HT1080 (cell line): ENCODE data around the gene LAMC3. TPM values are rescaled to one million over a fixed set of nuclear protein-coding genes. Genes with fewer than 3 reads are reported as not detected.

Experiments
- DNase-seq: peaks from one replicate; pipeline ENCODE4 v3.0.0-alpha.2; 2015; ENCODE audit warnings: low read depth
- total RNA-seq: library from RNA; depleted of rRNA; stranded (reverse); fragments of >200 nt; shearing (Covaris generic); gene quantifications from 2 replicates; pipeline ENCODE4 v1.2.3, GENCODE V29; 2014

LAMC3 gene
- total RNA-seq, 1 experiment from 2014 or later: 0.29 TPM

DNA sequence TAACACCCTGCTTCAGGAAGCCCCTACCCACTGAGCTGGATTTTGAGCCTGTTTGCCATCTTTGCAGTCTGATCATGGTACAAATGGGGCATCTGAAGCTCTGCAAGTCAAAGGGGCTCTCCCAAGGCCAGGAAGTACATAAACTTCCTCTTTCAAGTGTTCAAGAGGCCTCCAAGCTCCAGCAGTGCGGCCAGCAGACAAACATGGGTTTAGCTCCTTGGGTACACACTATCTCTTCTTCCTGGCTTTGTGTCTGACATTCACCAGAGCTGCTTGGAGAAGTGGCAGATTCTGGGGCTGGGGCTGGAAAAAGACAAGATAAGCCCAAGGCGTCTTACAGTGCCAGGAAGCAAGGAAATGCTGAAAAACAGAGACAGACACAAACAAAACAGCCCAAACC is 34.1 kb downstream of the LAMC3 start:
- no peak for DNase-seq

DNA sequence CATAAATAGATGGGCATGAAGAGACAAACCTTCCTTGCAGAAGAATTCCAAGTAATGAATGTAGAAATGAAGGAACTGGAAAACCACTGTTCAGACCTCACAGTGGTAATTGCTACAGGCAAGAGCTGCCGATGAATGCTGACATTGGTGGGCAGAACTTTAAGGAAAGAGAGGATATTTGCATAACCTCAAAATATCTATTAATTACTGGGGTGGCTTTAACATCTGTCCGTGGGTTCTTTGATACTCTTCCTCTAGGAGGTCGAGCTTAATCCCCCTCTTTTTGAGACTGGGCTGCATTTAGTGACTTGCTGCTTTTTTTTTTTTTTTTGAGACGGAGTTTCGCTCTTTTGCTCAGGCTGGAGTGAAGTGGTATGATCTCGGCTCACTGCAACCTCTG is 34.7 kb downstream of the LAMC3 start:
- DNase-seq: no peak

DNA sequence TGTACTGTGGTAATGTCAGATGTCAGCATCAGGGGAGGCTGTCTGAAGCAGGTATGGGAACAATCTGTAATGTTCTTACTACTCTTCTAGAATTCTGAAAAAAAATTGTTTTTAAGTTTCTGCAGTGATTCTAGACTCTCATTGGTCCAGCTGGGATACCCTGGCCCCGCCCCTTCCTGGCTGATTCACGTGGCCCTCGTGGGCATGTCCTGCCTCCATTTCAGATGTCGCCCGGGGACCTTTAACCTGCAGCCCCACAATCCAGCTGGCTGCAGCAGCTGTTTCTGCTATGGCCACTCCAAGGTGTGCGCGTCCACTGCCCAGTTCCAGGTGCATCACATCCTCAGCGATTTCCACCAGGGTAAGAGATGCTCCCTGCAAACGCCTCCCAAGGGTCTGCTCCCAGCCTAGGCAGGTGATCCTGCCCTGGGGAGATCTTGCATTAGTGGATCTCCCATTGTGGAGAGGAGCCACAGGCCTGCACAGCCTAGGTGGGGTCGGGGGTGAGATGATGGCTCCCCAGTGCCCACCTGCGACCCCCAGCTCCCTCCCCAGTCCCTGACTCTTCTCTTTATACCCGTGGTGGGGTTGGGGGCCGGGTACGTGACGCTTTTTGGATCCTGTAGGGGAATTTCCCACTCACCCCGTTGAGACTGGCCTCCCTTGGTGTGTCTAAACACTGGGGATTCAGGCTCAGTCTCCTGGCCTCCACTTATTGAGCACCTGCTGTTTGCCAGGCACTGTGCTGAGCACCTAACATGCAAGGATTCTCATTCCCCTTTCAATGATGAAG is 36.5 kb downstream of the LAMC3 start:
- no peak for DNase-seq

DNA sequence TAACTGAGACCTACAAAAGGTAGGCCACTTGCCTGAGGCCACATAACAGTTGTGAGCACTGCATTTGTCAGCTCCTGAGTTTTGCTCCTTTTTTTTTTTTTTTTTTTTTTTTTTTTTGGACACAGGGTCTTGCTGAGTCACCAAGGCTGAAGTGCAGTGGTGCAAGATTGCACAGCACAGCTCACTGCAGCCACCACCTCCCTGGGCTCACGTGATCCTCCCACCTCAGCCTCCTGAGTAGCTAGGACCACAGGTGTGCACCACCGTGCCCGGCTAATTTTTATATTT is 37.1 kb downstream of the LAMC3 start:
- DNase-seq: peak; percentile 37

- peak; percentile 54 for DNase-seq
Measured at GRCh38 chr9:131046581-131047202, 37.7 kb downstream of the LAMC3 start.

GRCh38 chr9:131048332-131048731 is 39.4 kb downstream of the LAMC3 start:
- no peak for DNase-seq

DNA sequence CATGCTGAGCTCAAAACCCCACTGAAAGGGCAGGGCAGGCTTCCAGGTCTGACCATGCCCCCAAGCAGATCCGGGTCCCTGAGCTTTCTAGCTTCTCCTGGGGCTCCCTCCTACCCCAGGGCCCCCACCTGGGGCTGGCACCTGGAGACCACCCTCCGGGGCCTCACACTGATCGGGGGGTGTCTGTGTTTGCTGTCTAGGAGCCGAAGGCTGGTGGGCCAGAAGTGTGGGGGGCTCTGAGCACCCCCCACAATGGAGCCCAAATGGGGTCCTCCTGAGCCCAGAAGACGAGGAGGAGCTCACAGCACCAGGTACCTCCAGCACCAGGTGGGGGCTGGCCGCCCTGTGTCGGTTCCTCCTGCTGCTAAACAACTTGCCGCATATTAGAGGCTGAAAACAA is 39.8 kb downstream of the LAMC3 start:
- DNase-seq: no peak

DNA sequence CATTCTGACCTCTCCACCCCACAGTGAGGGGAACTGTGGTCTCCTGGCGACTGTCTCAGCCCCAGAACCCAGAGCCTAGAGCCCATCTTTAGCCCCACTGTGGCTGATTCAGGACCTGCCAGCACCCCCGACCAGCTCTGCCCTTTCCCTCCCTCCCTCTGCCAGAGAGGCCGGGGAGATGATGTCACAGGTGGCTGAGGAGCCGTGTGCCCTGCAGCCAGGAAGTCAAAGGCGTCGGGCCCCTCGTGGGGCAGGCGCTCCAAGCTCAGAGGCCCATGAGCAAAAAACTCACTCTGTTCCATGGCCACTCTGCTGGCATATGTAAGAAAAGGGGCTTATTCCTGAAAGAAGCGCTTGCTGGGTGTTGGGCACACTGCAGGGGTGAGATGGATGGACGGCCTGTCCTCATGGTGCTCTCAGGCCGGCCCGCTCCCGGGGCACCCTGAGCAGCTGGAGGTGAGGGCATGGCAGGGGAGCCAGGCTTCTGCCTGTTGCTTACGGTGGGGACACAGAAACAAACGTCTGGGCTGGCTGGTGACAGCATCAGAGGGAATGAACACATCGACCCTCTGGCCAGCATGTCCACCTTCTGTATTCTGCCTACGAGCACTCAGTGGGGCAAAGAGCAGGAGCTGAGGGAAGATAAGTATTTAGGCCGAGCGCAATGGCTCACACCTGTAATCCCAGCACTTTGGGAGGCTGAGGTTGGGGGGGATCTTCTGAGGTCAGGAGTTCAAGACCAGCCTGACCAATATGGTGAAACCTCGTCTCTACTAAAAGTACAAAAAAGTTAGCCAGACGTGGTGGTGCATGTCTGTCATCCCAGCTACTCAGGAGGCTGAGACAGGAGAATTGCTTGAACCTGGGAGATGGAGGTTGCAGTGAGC is 41.1 kb downstream of the LAMC3 start:
- no peak for DNase-seq

GRCh38 chr9:131050831-131051230 is 41.9 kb downstream of the LAMC3 start:
- no peak for DNase-seq

GRCh38 chr9:131051592-131052517 is 42.9 kb downstream of the LAMC3 start:
- DNase-seq: no peak

DNA sequence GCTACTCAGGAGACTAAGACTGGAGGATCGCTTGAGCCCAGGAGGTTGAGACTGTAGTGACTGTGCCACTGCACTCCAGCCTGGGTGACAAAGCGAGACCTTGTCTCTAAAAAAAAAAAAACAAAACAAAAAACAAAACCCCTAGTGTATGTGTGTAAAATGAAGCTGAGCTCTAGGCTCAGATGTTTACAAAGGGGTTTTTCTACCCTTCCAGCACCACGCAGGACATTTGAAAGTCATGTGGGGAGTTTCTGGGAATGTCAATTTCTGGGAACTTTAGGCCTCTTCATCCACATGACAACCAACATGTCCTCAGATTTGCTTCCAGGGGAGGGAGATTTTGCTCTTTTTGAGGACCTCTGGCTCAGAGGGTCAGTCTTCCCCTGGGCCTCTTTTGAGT is 44.9 kb downstream of the LAMC3 start:
- DNase-seq: no peak

DNA sequence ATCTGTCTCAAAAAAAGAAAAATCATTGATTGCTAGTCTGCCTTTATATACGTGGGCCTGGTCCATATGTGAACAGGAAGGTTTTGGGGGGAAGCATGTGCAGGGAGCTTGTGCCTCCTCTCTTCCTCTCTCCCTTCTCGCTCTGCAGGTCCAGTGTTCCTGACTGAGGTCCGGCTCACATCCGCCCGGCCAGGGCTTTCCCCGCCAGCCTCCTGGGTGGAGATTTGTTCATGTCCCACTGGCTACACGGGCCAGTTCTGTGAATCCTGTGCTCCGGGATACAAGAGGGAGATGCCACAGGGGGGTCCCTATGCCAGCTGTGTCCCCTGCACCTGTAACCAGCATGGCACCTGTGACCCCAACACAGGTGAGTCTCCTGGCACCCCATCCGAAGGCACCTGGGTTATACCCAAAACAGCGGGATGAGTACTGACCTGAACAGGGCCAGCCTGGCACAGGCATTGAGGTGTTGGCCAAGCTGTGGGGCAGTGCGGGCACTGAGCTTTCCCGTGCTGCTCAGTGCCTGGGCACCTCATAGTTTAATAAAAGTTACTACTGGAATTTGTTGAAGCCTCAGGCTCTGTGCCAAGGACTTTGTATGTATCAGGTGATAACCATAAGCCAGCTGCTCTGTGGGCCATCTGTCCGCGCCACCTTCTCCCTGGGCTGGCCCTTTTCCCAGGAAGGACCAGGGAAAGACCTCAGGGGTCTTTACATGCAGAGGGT is 48.0 kb downstream of the LAMC3 start:
- DNase-seq: no peak

- no peak for DNase-seq
Measured at GRCh38 chr9:131060900-131061630, 52.1 kb downstream of the LAMC3 start.

- DNase-seq: no peak
Measured at GRCh38 chr9:131062969-131063368, 54.0 kb downstream of the LAMC3 start.

DNA sequence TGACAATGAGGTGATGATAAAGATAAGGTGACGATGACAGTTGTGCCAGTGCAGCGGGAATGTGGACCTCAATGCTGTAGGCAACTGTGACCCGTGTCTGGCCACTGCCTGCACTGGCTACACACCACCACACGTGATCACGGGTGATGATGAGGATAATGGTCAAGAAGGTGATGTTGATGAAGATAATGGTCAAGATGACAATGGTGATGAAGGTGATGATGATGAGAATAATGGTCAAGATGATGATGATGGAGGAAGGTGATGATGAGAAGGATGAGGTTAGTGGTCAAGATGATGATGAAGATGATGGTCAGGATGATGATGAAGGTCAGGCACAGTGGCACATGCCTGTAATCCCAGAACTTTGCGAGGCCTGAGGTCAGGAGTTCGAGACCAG is 56.6 kb downstream of the LAMC3 start:
- DNase-seq: no peak

DNA sequence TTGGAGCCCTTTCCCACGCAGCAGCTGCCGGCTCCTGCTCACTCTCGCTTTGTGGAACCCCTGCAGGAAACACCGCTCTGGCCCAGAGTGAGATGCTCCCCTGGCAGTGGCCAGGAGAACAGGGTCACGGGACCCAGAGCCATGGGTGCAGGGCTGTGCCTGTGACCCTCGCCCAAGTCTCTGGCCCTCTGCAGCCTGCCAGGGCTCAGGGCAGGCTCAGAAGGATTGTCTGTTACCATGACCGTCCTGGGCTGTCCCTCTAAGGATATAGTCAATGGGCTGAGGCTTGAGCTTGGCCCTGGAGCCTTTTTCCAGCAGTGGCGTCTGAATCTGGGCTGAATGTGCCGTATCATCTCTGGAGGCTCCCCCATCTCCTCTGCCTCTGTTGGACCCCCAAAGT is 58.7 kb downstream of the LAMC3 start:
- no peak for DNase-seq

GRCh38 chr9:131068076-131068816 is 59.3 kb downstream of the LAMC3 start:
- no peak for DNase-seq

GRCh38 chr9:131069699-131070098 is 60.7 kb downstream of the LAMC3 start:
- DNase-seq: no peak
